Mucosa of descending colon (tissue), 3 donors: ENCODE measurements around the gene RALGPS2. TPM values are rescaled to one million over a fixed set of nuclear protein-coding genes. Genes with fewer than 3 reads are reported as not detected.

Experiments
- ATAC-seq: fragments of 200-7000 bp; cut with Tn5 transposase; one replicate; pipeline ENCODE4 v1.9.1; 2020; ENCODE audit warnings: mild to moderate bottlenecking, moderate library complexity
- DNase-seq, 3 donors: peaks; one replicate each; pipeline ENCODE4 v3.0.0-alpha.2; 2020
- H3K36me3 ChIP-seq: fragments of 200-600 bp; one replicate; pipeline ENCODE4 v1.8.0; 2021; ENCODE audit warnings: low read depth, mild to moderate bottlenecking
- H3K4me1 ChIP-seq: fragments of 200-600 bp; one replicate; pipeline ENCODE4 v1.8.0; 2021; ENCODE audit warnings: low read depth, mild to moderate bottlenecking
- H3K4me3 ChIP-seq: fragments of 200-600 bp; one replicate; pipeline ENCODE4 v1.8.0; 2021; ENCODE audit warnings: mild to moderate bottlenecking
- H3K9me3 ChIP-seq: fragments of 200-600 bp; one replicate; pipeline ENCODE4 v1.8.0; 2021; ENCODE audit warnings: mild to moderate bottlenecking
- intact Hi-C, 2 donors: fragments of 100-400 bp; cut with DNase I in 1 of 2; cut with micrococcal nuclease in 1 of 2; formaldehyde crosslinking; loops; one replicate each; pipeline versions ENCODE4 v1.11.0 to v1.11.1; 2022; cut with DNase I, micrococcal nuclease
- total RNA-seq, 3 donors: library from RNA; stranded (reverse); fragmentation: NEBNext Ultra II Directional in 2 of 3; extraction: Animal tissue kit (Norgen Biotek cat#: 25700) in 2 of 3; gene quantifications; one replicate each; pipeline versions ENCODE4 v1.2.1 to v1.2.4, GENCODE V29; 2021 to 2023
- TF ChIP-seq, protein P1 (sequence below): fragments of 200-600 bp; IDR thresholded peaks from one replicate; pipeline ENCODE4 v1.8.0; 2022; ENCODE audit warnings: antibody characterized with exemption, mild to moderate bottlenecking
- donor health status: DM: no; HTN: no; CAD: no; lungs with moderate emphysema.
- donor health status: DM: no; HTN: no; CAD: no.
- donor health status: DM: no; HTN: yes; CAD: no.

Gene RALGPS2
- total RNA-seq, 3 donors from 2014 or later, result 25.9 to 49.9 (median 36.4) TPM

DNA sequence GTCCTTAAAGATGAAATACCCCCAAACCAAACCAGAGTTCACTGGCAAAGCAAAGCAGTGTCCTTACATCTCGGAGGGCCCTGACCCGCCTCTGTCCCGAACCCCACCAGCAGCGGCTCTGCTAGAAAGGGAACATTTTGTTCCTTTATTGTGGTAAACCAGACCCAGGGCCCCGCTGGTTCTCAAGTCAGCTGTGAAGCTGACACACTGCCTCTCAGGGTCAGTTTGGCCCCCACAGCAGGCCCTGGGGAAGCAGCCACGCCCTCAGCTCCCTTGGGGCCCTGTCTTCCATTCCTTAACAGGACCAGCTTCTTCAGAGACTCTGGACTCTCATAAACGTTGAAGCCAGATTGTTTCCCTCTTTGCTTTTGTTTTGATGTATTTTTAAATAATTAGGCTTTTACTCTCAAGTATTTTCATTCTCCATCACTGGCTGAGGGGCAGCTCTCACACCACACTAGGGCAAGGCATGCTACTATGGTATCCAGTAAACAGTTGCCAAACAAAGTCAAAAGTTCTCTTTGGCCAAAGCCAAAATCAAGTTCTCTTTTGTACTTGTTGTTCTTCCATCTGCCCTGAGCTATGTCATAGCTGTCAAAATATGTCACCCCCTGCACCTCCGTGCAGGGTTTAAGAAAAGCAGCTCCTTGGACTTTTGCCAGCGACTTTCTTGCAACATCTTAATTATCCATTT, 207.0 kb downstream of the RALGPS2 start:
- Histone ChIP-seq H3K9me3 (no peaks in the 10 kb centered on the region), H3K36me3 (no peaks in the 10 kb centered on the region), H3K4me1 (peaks cover 5% of the 10 kb centered on the region), H3K4me3 (no peak overlapping the region)
- ATAC-seq, result peak; percentile 65
- peak; percentile 51 to 81 (median 60) for DNase-seq
- TF ChIP-seq, protein P1, sequence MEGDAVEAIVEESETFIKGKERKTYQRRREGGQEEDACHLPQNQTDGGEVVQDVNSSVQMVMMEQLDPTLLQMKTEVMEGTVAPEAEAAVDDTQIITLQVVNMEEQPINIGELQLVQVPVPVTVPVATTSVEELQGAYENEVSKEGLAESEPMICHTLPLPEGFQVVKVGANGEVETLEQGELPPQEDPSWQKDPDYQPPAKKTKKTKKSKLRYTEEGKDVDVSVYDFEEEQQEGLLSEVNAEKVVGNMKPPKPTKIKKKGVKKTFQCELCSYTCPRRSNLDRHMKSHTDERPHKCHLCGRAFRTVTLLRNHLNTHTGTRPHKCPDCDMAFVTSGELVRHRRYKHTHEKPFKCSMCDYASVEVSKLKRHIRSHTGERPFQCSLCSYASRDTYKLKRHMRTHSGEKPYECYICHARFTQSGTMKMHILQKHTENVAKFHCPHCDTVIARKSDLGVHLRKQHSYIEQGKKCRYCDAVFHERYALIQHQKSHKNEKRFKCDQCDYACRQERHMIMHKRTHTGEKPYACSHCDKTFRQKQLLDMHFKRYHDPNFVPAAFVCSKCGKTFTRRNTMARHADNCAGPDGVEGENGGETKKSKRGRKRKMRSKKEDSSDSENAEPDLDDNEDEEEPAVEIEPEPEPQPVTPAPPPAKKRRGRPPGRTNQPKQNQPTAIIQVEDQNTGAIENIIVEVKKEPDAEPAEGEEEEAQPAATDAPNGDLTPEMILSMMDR, result no peak
- intact Hi-C loops, result loop anchor here in 1 of 2 donors (10.0 kb wide), 1 partner anchor 67 kb away; no protein-coding TSS in a partner anchor

DNA sequence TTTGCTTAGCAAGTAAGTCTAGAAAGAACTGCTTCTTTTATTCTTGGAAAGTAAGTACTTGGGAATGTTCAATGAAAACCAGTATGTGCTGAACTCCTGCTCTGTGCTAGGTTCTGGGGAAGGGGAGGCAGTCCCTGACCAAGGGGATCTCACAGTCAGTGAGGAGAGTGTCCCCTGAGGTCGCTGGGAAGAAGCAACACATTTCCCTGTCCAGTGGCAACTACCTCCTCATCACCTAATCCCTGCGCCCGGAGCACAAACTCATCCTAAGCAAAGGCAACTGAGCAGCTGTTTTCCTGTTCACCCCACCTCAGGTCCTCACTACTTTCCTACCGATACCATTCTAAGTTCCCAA, 207.5 kb downstream of the RALGPS2 start:
- peaks cover 5% of the 10 kb centered on the region for H3K4me1 ChIP-seq

GRCh38 chr1:178933105-178933561, 208.1 kb downstream of the RALGPS2 start:
- ATAC-seq, result peak; percentile 21
- intact Hi-C loops, result loop anchor here in 1 of 2 donors (10.0 kb wide), 1 partner anchor 68 kb away; no protein-coding TSS in a partner anchor
- Histone ChIP-seq H3K4me1 (peaks cover 5% of the 10 kb centered on the region), H3K4me3 (no peak overlapping the region), H3K36me3 (no peaks in the 10 kb centered on the region), H3K9me3 (no peaks in the 10 kb centered on the region)
- DNase-seq, result no peak
- TF ChIP-seq, protein P1, result no peak

More for the DNA sequence above, 207.5 kb downstream of the RALGPS2 start:
- Histone ChIP-seq H3K4me3 (no peak overlapping the region), H3K9me3 (no peaks in the 10 kb centered on the region), H3K36me3 (no peaks in the 10 kb centered on the region)
- ATAC-seq (no peak), DNase-seq (no peak)
- TF ChIP-seq, protein P1, result no peak
- intact Hi-C loops, result loop anchor here in 1 of 2 donors (10.0 kb wide), 1 partner anchor 68 kb away; no protein-coding TSS in a partner anchor

- peaks cover 5% of the 10 kb centered on the region for H3K4me1 ChIP-seq
- H3K36me3 ChIP-seq, result no peaks in the 10 kb centered on the region
- ATAC-seq (no peak), DNase-seq (no peak)
- TF ChIP-seq, protein P1, result no peak
- intact Hi-C loops, result loop anchor here in 1 of 2 donors (10.0 kb wide), 1 partner anchor 69 kb away; no protein-coding TSS in a partner anchor
- H3K9me3 ChIP-seq, result no peaks in the 10 kb centered on the region
- H3K4me3 ChIP-seq, result no peak overlapping the region
Observed at GRCh38 chr1:178933709-178934490, 208.9 kb downstream of the RALGPS2 start.

DNA sequence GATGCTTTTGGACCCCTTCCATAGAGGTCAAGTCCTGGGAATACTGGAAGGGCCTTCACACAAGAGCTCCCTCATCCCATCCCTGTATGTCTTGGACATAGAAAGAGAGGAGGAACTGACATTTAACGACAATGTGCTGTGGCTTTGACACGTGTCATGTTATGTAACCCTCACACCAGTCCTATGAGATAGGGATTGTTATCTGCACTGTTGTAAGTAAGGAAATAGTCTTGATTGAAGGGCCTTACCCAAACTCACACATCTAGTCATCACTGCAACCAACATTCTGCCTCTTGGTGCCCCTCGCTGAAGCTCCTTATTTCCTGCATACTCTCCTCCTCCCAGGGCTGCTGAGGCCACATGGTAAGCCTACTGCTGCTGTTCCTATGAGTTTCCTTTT, 209.5 kb downstream of the RALGPS2 start:
- Histone ChIP-seq H3K4me3 (no peak overlapping the region), H3K36me3 (no peaks in the 10 kb centered on the region), H3K9me3 (no peaks in the 10 kb centered on the region), H3K4me1 (peaks cover 5% of the 10 kb centered on the region)
- TF ChIP-seq, protein P1, result no peak
- DNase-seq, result no peak
- no peak for ATAC-seq
- intact Hi-C loops, result loop anchor here in 1 of 2 donors (10.0 kb wide), 1 partner anchor 70 kb away; no protein-coding TSS in a partner anchor
